Measurements from ENCODE around the gene CLMP.

Gene CLMP

DNA sequence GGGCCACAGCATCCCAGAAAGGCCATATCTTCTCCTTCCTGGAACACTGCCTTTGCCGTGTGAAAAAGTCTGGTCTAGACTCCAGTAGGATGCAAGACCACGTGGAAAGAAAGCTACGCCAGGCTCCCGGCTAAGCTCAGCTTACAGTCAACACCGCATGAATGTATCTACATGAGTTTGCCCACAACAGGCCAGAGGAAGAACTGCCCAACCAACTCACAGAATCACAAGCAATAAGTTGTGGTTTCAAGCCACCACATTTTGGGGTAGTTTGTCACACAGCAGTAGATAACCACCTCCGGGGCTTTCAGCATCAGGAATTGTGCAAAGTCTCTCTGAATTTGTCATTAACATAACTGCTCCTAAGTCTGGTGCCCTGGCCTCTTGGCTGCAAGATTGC lies 160.5 kb downstream of the CLMP start:
- Histone ChIP-seq H3K27me3 (replicated peaks; ENCODE audit: control insufficient read depth, insufficient read depth, low read length, poor library complexity, severe bottlenecking) (no peaks in the 10 kb centered on the region), H3K9me3 (ENCODE audit: control insufficient read depth, low read length) (no peaks in the 10 kb centered on the region), H3K4me1 (ENCODE audit: control insufficient read depth, insufficient read depth, low read length, poor library complexity, severe bottlenecking) (no peaks in the 10 kb centered on the region), H3K36me3 (ENCODE audit: control insufficient read depth, insufficient read depth, low read length) (no peaks in the 10 kb centered on the region), H3K27ac (ENCODE audit: insufficient read depth, low read length, poor library complexity, severe bottlenecking) (no peak overlapping the region), H3K4me3 (ENCODE audit: insufficient read depth, low read depth, low read length, poor library complexity, severe bottlenecking) (no peak overlapping the region)
- no peak for DNase-seq

DNA sequence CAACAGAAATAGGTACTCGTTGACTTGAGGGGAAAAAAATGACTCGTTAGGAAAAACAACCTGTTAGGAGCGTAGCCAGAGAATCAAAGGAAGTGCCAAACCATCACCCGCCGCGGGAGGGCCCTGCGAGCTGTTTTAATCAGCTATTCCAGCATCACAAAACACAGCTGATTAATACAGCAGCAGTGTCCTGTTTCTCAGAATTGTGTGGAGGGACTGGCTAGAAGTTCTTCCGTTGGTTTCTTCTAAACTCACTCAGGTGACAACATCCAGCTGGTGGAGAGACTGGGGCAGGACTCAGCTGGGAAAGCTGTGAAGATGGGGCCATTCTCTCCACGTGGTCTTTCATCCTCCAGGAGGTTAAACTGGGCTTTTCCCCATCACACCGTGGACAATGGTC lies 161.2 kb downstream of the CLMP start:
- no peaks in the 10 kb centered on the region for H3K27me3 ChIP-seq (replicated peaks; ENCODE audit: control insufficient read depth, insufficient read depth, low read length, poor library complexity, severe bottlenecking)
- H3K36me3 ChIP-seq (ENCODE audit: control insufficient read depth, insufficient read depth, low read length), result no peaks in the 10 kb centered on the region
- H3K4me1 ChIP-seq (ENCODE audit: control insufficient read depth, insufficient read depth, low read length, poor library complexity, severe bottlenecking), result no peaks in the 10 kb centered on the region
- DNase-seq, result no peak
- no peaks in the 10 kb centered on the region for H3K9me3 ChIP-seq (ENCODE audit: control insufficient read depth, low read length)
- H3K27ac ChIP-seq (ENCODE audit: insufficient read depth, low read length, poor library complexity, severe bottlenecking), result no peak overlapping the region
- no peak overlapping the region for H3K4me3 ChIP-seq (ENCODE audit: insufficient read depth, low read depth, low read length, poor library complexity, severe bottlenecking)

DNA sequence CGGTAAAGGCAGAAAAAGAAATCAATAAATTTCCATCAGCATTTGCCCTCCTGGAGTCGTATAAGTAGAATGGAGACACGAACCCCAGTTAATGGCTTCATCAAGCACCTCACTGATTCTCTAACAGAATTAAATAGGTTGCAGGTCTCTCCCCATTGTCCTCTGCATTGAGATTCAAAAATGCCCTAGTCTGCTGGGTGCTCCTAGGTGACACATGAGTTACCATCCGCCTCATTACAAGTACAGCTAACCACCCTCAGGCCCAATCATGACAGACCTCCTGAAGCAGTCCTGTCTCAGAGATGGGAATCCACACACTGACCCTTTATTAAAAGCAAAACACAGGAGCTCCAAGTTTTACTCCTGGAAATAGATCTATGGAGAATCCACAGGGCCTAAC lies 164.5 kb downstream of the CLMP start:
- Histone ChIP-seq H3K4me1 (ENCODE audit: control insufficient read depth, insufficient read depth, low read length, poor library complexity, severe bottlenecking) (no peaks in the 10 kb centered on the region), H3K36me3 (ENCODE audit: control insufficient read depth, insufficient read depth, low read length) (no peaks in the 10 kb centered on the region), H3K27me3 (replicated peaks; ENCODE audit: control insufficient read depth, insufficient read depth, low read length, poor library complexity, severe bottlenecking) (no peaks in the 10 kb centered on the region), H3K9me3 (ENCODE audit: control insufficient read depth, low read length) (no peaks in the 10 kb centered on the region), H3K4me3 (ENCODE audit: insufficient read depth, low read depth, low read length, poor library complexity, severe bottlenecking) (no peak overlapping the region), H3K27ac (ENCODE audit: insufficient read depth, low read length, poor library complexity, severe bottlenecking) (no peak overlapping the region)
- DNase-seq, result no peak

DNA sequence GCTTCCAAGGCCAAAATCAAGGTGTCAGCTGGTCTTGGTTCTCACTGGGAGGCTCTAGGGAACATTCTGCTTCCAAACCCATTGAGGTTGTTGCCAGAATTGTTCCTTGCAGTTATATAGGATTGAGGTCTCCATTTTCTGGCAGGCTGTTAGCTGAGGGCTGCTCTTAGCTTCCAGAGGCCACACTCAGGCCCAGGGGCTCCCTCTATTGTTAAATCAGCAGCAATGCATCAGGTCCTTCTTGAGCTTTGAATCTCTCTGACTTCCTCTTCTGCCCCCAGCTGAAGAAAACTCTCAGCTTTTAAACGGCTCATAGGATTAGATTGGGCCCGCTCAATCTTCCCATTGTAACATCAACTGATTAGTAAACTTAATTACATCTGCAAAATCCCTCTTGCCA lies 174.1 kb downstream of the CLMP start:
- Histone ChIP-seq H3K4me3 (ENCODE audit: insufficient read depth, low read depth, low read length, poor library complexity, severe bottlenecking) (no peak overlapping the region), H3K27ac (ENCODE audit: insufficient read depth, low read length, poor library complexity, severe bottlenecking) (no peak overlapping the region), H3K9me3 (ENCODE audit: control insufficient read depth, low read length) (no peaks in the 10 kb centered on the region), H3K4me1 (ENCODE audit: control insufficient read depth, insufficient read depth, low read length, poor library complexity, severe bottlenecking) (peaks cover 4% of the 10 kb centered on the region), H3K27me3 (replicated peaks; ENCODE audit: control insufficient read depth, insufficient read depth, low read length, poor library complexity, severe bottlenecking) (no peaks in the 10 kb centered on the region), H3K36me3 (ENCODE audit: control insufficient read depth, insufficient read depth, low read length) (no peaks in the 10 kb centered on the region)
- DNase-seq, result no peak

Measured in effector memory CD4-positive, alpha-beta T cell (primary cell).